NCI-H187 (cell line): Measurements from ENCODE around the gene GRID2IP.
"Not testable (repeated sequence)": the region's sequence is repeated elsewhere in the genome, so short reads cannot be mapped to it uniquely, and the experiment has no call there.

Experiments
- DNase-seq, 2 experiments: peaks; one replicate each; lab custom pipeline; 2025; lab: John Stamatoyannopoulos, UW

The GRID2IP gene

DNA sequence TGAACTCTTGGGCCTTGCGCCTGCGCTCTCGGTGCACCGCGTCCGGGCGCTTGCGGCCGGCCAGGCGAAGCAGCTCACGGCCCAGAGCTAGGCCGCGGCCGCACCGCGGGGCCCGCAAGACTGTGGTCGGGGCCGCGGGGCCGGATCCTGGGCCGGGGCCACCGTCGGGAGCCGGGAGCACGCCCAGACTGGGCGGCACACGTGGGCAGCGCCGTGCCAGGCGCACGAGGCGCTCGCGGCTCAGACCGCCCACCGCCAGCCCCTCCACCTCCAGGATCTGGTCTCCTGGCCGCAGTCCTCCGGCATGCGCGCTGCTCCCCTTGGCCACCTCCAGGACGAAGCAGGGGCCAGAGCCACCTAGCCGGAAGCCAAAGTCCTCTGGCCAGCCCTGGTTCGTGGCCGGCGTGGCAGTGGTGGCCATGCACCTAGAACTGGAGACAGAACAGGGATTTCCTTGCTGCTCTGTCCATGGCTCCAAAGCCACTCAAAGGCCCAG, at the start of gene GRID2IP:
Gene GRID2IP (minus strand): TSS at position 446 of the 496 bp plus-strand sequence. CDS start 25 bp downstream, at position 421.
- no peak for DNase-seq

DNA sequence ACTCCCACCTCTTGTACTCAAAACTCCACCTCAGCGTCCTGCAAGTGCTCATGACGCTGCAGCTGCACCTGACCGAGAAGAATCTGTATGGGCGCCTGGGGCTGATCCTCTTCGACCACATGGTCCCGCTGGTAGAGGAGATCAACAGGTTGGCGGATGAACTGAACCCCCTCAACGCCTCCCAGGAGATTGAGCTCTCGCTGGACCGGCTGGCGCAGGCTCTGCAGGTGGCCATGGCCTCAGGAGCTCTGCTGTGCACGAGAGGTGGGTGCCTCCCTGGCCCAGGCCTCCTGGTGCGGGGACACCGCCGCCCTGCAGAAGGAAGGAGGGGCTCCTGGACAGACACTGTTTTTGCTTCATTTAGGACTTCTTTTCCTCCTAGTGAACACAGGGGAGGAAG, 48.8 kb upstream of the GRID2IP start:
- no peak for DNase-seq

GRCh38 chr7:6590645-6591110, 39.4 kb upstream of the GRID2IP start:
- no peak for DNase-seq

DNA sequence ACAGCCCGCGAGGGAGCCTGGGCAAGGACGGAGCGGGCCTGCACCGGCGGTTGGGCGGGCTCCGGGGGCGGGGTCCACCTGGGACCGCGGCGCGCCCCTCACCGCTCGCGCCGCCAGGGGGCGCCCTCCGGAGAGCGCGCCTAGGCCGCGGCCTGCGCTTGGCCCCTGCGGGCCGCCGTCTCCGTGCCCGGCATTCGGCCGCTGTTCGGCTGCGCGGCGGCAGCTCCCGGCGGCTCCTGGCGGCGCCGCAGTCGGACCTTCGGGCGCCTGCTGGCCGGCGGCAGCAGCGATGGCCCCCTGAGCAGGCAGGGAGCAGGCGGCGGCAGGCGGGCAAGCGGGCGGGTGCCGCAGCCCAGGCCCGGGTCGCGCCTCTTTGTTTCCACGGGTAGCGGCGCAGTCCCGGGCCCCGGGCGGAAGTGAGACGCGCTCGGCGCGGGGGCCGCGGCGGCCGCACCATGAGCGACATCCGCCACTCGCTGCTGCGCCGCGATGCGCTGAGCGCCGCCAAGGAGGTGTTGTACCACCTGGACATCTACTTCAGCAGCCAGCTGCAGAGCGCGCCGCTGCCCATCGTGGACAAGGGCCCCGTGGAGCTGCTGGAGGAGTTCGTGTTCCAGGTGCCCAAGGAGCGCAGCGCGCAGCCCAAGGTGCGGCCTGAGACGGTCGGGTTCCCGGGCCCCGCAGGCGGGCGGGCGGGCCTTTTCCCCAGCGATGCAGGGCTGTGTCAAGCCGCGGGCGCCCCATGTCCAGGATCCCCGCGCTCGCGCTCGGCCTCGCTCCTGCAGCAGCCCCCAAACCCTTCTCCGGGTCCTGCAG, 38.8 kb upstream of the GRID2IP start, which contains the start of gene INTS15:
Gene INTS15 (plus strand): TSS at position 193 of the 816 bp plus-strand sequence. CDS start 263 bp downstream, at position 456.
- DNase-seq: peak; percentile 61 to 66

- DNase-seq: no peak
Measured at GRCh38 chr7:6589151-6589828, 38.0 kb upstream of the GRID2IP start.

DNA sequence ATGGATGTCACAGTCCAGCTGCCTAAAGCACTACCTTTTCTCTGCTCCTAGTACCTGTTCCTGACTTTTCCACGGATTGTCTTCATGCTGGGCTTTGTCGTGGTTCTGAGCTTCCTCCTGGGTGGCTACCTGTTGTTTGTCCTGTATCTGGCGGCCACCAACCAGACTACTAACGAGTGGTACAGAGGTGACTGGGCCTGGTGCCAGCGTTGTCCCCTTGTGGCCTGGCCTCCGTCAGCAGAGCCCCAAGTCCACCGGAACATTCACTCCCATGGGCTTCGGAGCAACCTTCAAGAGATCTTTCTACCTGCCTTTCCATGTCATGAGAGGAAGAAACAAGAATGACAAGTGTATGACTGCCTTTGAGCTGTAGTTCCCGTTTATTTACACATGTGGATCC, 37.3 kb upstream of the GRID2IP start:
- no peak for DNase-seq

DNA sequence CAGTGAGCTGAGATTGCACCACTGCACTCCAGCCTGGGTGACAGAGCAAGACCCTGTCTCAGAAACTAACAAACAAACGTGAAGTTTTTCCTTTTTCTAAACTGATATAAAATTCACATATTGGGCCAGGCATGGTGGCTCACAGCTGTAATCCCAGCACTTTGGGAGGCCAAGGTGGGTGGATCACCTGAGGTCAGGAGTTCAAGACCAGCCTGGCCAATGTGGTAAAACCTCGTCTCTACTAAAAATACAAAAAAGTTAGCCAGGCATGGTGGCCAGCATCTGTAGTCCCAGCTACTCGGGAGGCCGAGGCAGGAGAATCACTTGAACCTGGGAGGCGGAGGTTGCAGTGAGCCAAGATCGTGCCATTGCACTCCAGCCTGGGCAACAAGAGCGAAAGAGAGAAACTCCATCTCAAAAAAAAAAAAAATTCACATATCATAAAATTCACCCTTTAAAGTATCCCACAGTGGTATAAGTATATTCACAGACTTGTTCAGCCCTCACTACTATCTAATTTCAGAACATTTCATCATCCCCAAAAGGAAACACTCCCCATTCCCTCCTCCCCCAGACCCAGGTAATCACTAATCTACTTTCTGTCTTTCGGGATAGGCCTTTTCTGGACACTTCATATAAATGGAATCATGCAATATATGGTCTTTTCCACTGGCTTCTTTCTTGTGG, 34.6 kb upstream of the GRID2IP start:
- not testable (repeated sequence) for DNase-seq

- no peak for DNase-seq
Measured at GRCh38 chr7:6579446-6579845, 28.2 kb upstream of the GRID2IP start.

DNA sequence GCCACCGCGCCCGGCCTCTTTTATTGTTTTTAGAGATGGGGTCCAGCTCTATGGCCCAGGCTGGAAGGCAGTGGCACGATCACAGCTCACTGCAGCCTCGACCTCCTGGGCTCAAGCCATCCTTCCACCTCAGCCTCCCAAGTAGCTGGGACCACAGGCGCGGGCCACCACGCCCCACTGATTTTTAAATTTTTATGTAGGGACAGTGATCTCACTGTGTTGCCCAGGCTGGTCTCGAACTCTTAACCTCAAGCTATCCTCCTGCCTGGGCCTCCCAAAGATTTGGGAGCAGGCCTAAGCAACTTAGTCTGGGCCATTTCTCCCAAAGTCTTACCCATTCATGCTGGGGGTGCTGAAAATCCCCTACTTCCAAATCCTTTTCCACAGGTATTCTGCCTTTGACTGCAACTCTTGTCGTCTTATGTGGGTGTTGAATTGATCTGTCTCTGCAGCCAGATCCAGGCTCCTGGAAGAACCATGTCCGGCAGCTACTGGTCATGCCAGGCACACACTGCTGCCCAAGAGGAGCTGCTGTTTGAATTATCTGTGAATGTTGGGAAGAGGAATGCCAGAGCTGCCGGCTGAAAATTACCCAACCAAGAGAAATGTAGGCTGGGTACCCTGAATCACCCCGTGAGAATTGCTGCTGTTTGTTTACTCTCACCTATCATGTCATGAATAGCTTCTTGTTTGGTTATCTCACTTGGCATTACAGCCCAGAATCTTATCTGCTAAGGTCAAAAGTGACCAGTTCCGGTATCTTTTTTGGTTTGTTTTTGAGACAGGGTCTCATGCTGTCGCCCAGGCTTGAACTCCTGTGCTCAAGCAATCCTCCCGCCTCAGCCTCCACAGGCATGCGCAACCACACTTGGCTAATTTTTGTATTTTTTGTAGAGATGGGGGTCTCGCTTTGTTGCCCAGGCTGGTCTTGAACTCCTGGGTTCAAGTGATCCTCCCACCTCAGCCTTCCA, 27.1 kb upstream of the GRID2IP start:
- DNase-seq: no peak

DNA sequence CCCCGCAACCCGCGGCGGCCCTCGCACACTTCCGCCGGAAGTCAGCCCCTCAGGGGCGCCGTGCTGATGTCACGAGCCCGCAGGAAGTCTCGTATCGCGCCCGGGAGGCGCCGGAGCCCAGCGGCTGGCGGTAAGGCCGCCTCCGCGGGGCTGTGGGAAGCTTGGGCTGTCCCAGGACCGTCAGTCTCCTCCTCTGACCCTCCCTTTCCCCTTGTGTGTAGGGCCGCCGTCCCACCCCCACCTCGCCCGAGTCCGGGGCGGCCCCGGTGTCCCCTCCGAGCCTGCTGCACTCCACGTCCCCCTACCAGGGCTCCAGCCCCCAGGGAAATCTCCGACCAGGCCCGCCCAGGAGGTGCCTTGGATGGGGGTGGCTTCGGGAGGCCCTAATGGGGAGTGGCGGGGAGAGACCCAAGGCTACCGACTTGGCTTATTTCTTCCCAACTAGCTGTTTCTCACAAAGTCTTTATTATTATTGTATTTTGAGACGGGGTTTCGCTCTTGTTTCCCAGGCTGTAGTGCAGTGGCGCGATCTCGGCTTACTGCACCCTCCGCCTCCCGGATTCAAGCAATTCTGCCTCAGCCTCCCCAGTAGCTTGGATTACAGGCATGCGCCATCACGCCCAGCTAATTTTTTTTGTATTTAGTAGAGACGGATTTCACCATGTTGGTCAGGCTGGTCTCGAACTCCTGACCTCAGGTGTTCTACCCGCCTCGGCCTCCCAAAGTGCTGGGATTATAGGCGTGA, 26.3 kb upstream of the GRID2IP start, which contains the start of gene ZDHHC4:
Gene ZDHHC4 (plus strand): TSS at position 86 of the 745 bp plus-strand sequence. CDS start 3,108 bp downstream, outside the sequence.
- DNase-seq: peak; percentile 52 to 73

- DNase-seq: not testable (repeated sequence)
Measured at GRCh38 chr7:6576867-6577368, 25.7 kb upstream of the GRID2IP start.

- no peak for DNase-seq
Measured at GRCh38 chr7:6576024-6576866, 25.0 kb upstream of the GRID2IP start.

DNA sequence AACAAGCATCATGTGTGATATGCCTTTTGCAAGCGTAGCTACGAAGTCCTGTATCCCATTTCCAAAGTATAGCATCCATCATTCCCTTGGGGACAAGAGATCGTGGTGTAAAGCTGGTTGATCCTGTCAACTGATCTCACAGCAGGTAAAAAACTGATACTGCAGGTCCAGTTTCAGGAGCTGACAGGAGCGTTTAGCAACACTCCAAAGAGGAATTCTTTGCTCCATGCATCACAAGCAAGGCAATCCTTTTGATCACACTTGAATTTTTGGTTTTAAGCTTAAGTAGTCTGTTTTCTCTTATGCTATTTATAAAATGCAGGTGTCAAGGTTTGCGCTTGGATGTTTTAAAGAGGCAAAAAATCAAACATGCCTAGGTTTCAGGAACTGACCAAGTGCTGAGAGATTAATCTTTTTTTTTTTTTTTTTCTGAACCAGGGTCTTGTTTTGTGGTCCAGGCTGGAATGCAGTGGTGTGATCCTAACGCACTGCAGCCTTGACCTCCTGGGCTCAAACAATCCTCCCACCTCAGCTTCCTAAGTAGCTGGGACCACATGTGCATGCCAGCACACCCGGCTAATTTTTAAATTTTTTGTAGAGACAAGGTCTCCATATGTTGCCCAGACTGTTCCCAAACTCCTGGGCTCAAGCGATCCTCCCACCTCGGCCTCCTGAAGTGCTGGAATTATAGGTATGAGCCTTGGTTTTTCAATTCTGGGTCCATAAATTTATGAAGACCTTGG, 24.2 kb upstream of the GRID2IP start:
- no peak for DNase-seq

GRCh38 chr7:6571160-6571779, 20.0 kb upstream of the GRID2IP start:
- DNase-seq: no peak

- no peak for DNase-seq
Measured at GRCh38 chr7:6567886-6568285, 16.6 kb upstream of the GRID2IP start.

- DNase-seq: no peak
Measured at GRCh38 chr7:6565655-6566054, 14.4 kb upstream of the GRID2IP start.

- DNase-seq: no peak
Measured at GRCh38 chr7:6563936-6564770, 12.9 kb upstream of the GRID2IP start.
